H54 (cell line): ENCODE data around the gene RHBDD2.
"Not testable (repeated sequence)": the region's sequence is repeated elsewhere in the genome, so short reads cannot be mapped to it uniquely, and the experiment has no call there.

ENCODE experiments used
- DNase-seq: peaks from one replicate; pipeline ENCODE4 v3.0.0; 2011; ENCODE audit warnings: low spot score, mixed read lengths; ENCODE audit not compliant: insufficient read length
- FAIRE-seq: peaks from 3 replicates; lab custom pipeline; 2011; peaks lifted over from hg19 to GRCh38; lab: Jason Lieb, UNC
- POLR2A ChIP-seq: IDR thresholded peaks from 2 replicates; pipeline ENCODE4 v1.6.1; 2011; ENCODE audit warnings: low read depth, mild to moderate bottlenecking, low read length

Gene RHBDD2

GRCh38 chr7:75875113-75876080, 3.4 kb upstream of the RHBDD2 start:
- DNase-seq = no peak
- no peak for FAIRE-seq
- no peak for TF ChIP-seq POLR2A

- TF ChIP-seq POLR2A = no peak
- DNase-seq (no peak), FAIRE-seq (no peak)
These were observed 2.5 kb upstream of the RHBDD2 start for GRCh38 chr7:75876126-75876881.

- no peak for TF ChIP-seq POLR2A
- no peak for DNase-seq
- no peak for FAIRE-seq
These were observed 494 bp upstream of the RHBDD2 start for GRCh38 chr7:75878312-75878768.

GRCh38 chr7:75879771-75880184, 944 bp downstream of the RHBDD2 start:
- no peak for FAIRE-seq
- no peak for DNase-seq
- TF ChIP-seq POLR2A = no peak

- FAIRE-seq (no peak), DNase-seq (no peak)
- no peak for TF ChIP-seq POLR2A
These were observed 1.4 kb downstream of the RHBDD2 start for GRCh38 chr7:75880242-75880641.

GRCh38 chr7:75881436-75882095, 2.7 kb downstream of the RHBDD2 start:
- TF ChIP-seq POLR2A = no peak
- FAIRE-seq (no peak), DNase-seq (no peak)

GRCh38 chr7:75883265-75883824, 4.5 kb downstream of the RHBDD2 start:
- FAIRE-seq, DNase-seq: not testable (repeated sequence)

GRCh38 chr7:75884476-75884875, 5.6 kb downstream of the RHBDD2 start:
- TF ChIP-seq POLR2A = no peak
- DNase-seq (no peak), FAIRE-seq (no peak)

GRCh38 chr7:75885036-75885435, 6.2 kb downstream of the RHBDD2 start:
- DNase-seq (no peak), FAIRE-seq (no peak)
- TF ChIP-seq POLR2A = no peak

- no peak for TF ChIP-seq POLR2A
- DNase-seq = no peak
- no peak for FAIRE-seq
These were observed 9.0 kb downstream of the RHBDD2 start for GRCh38 chr7:75887669-75888369.

GRCh38 chr7:75888464-75889222, 9.8 kb downstream of the RHBDD2 start:
- no peak for TF ChIP-seq POLR2A
- DNase-seq = no peak
- no peak for FAIRE-seq

GRCh38 chr7:75889223-75889825, 10.5 kb downstream of the RHBDD2 start:
- FAIRE-seq (no peak), DNase-seq (no peak)
- TF ChIP-seq POLR2A = no peak
